ENCODE results near the gene SCPEP1. TPM values are rescaled to one million over a fixed set of nuclear protein-coding genes. Genes with fewer than 3 reads are reported as not detected.

Gene SCPEP1
- total RNA-seq, 1 experiment from 2014 or later: 19.4 TPM

- no peaks in the 10 kb centered on the region for H3K9me3 ChIP-seq (ENCODE audit: insufficient read depth, low read depth)
- H3K4me2 ChIP-seq: no peak overlapping the region
- no TSS peak for BruUV-seq (replicated peaks)
- no peaks in the 10 kb centered on the region for H3K9me2 ChIP-seq (ENCODE audit: insufficient read depth)
- intact Hi-C loops (cut with micrococcal nuclease; ENCODE audit: unreplicated experiment): no loop called here
- H3K27me3 ChIP-seq (ENCODE audit: insufficient read depth, low read depth): no peaks in the 10 kb centered on the region
- peaks cover 8% of the 10 kb centered on the region; the same call in 1 of the 2 replicates for H3K4me1 ChIP-seq (replicated peaks; ENCODE audit: insufficient read depth)
- TF ChIP-seq EZH2 (IDR thresholded peaks at IDR 0.05; ENCODE audit: low read depth): no peak
- no peak for TF ChIP-seq CTCF (conservative IDR thresholded peaks at IDR 0.05)
- CTCF ChIA-PET: no interaction called here
- H3K27ac ChIP-seq: no peak overlapping the region
- no peak overlapping the region for H2AFZ ChIP-seq
- POLR2A ChIA-PET (ENCODE audit: unreplicated experiment): no interaction called here
- no peaks in the 10 kb centered on the region; the same call in 1 of the 2 replicates for H3F3A ChIP-seq (ENCODE audit: insufficient read depth, low read depth)
- H3K36me3 ChIP-seq (ENCODE audit: low read depth): no peaks in the 10 kb centered on the region
- H3K4me3 ChIP-seq: no peak overlapping the region
- no peaks in the 10 kb centered on the region for H4K20me1 ChIP-seq (ENCODE audit: insufficient read depth)
- no peaks in the 10 kb centered on the region for H3K79me2 ChIP-seq (ENCODE audit: low read depth)
- no peak for DNase-seq
Measured at GRCh38 chr17:57050306-57050705, 72.4 kb downstream of the SCPEP1 start.

GRCh38 chr17:57051886-57052361 is 74.0 kb downstream of the SCPEP1 start:
- POLR2A ChIA-PET (ENCODE audit: unreplicated experiment): interaction anchor here (0.7 kb wide), 1 partner anchor 31 kb away, joined by 4 read pairs; no protein-coding TSS in a partner anchor
- no peak for DNase-seq
- Histone ChIP-seq H3K4me3 (no peak overlapping the region), H3K27me3 (ENCODE audit: insufficient read depth, low read depth) (no peaks in the 10 kb centered on the region), H3K79me2 (ENCODE audit: low read depth) (no peaks in the 10 kb centered on the region), H3K9me3 (ENCODE audit: insufficient read depth, low read depth) (no peaks in the 10 kb centered on the region), H2AFZ (no peak overlapping the region), H3K36me3 (ENCODE audit: low read depth) (no peaks in the 10 kb centered on the region), H3F3A (ENCODE audit: insufficient read depth, low read depth) (no peaks in the 10 kb centered on the region; the same call in 1 of the 2 replicates), H4K20me1 (ENCODE audit: insufficient read depth) (no peaks in the 10 kb centered on the region), H3K4me2 (no peak overlapping the region), H3K27ac (no peak overlapping the region), H3K9me2 (ENCODE audit: insufficient read depth) (no peaks in the 10 kb centered on the region), H3K4me1 (replicated peaks; ENCODE audit: insufficient read depth) (peaks cover 8% of the 10 kb centered on the region; the same call in 1 of the 2 replicates)
- intact Hi-C loops (cut with micrococcal nuclease; ENCODE audit: unreplicated experiment): no loop called here
- CTCF ChIA-PET: interaction anchor here (0.7 kb wide), 1 partner anchor 949 kb away, joined by 5 read pairs; no protein-coding TSS in a partner anchor
- no peak for TF ChIP-seq EZH2 (IDR thresholded peaks at IDR 0.05; ENCODE audit: low read depth)
- TF ChIP-seq CTCF (conservative IDR thresholded peaks at IDR 0.05): no peak
- BruUV-seq (replicated peaks): no TSS peak

Other genes with a start within 250 kb of the SCPEP1 start
- 4.3 and 6.4 TPM in 2 replicates for gene C17orf67, start 144.2 kb upstream of the SCPEP1 start, total RNA-seq (2021)
- 11.0 and 16.2 TPM in 2 replicates for gene DGKE, start 144.0 kb upstream of the SCPEP1 start, total RNA-seq (2021)
- gene TRIM25, start 64.1 kb upstream of the SCPEP1 start, total RNA-seq (2021): 63.8 and 92.8 TPM in 2 replicates
- 14.0 and 19.0 TPM in 2 replicates for gene COIL, start 17.1 kb upstream of the SCPEP1 start, total RNA-seq (2021)
- gene AKAP1, start 107.1 kb downstream of the SCPEP1 start, total RNA-seq (2021): 29.8 and 34.9 TPM in 2 replicates

All from PC-9 (cell line).